GM18511 (cell line): ENCODE measurements around the gene UBE2K.
"Not testable (repeated sequence)": the region's sequence is repeated elsewhere in the genome, so short reads cannot be mapped to it uniquely, and the experiment has no call there.

Source experiments
- ATAC-seq: cut with Tn5 transposase; IDR thresholded peaks from one replicate; pipeline ENCODE4 v1.9.1; 2021; ENCODE audit warnings: mild to moderate bottlenecking, moderate library complexity; ENCODE audit not compliant: unreplicated experiment

UBE2K gene

GRCh38 chr4:39792128-39792527 lies 94.2 kb downstream of the UBE2K start:
- no peak for ATAC-seq

GRCh38 chr4:39792529-39792928 lies 94.6 kb downstream of the UBE2K start:
- ATAC-seq = no peak

- not testable (repeated sequence) for ATAC-seq
These were observed 95.0 kb downstream of the UBE2K start for GRCh38 chr4:39792976-39793375.

DNA sequence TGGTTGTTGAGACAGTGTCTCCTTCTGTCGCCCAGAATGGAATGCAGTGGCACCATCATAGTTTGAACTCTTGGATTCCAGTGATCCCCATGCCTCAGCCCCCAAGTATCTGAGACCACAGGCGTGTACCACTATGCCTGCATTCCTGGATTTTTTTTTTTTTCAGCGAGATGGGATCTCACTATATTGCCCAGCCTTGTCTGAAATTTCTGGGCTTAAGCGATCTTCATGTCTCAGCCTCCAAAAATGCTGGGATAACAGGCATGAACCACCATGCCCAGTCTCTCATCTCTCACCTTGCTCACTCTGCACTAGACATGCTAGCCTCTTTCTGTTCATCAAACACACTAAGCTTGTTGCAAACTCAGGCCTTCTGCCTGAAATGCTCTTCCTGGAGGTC lies 104.1 kb downstream of the UBE2K start:
- ATAC-seq = no peak

GRCh38 chr4:39808231-39808749 lies 110.4 kb downstream of the UBE2K start:
- no peak for ATAC-seq

DNA sequence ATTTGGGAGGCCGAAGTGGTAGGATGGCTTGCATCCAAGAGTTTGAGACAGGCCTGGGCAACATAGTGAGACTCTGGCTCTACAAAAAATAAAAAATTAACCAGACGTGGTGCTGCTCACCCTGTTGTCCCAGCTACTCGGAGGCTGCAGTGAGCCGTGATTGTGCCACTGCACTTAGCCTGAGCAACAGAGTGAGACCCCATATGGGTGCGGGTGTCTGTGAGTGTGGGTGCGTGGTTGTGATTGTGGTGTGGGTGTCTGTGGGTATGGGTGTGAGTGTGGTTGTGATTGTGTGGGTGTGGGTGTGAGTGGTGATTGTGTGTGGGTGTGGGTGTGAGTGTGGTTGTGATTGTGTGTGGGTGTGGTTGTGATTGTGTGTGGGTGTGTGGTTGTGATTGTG lies 114.6 kb downstream of the UBE2K start:
- ATAC-seq = no peak

- not testable (repeated sequence) for ATAC-seq
These were observed 115.1 kb downstream of the UBE2K start for GRCh38 chr4:39813033-39813432.

DNA sequence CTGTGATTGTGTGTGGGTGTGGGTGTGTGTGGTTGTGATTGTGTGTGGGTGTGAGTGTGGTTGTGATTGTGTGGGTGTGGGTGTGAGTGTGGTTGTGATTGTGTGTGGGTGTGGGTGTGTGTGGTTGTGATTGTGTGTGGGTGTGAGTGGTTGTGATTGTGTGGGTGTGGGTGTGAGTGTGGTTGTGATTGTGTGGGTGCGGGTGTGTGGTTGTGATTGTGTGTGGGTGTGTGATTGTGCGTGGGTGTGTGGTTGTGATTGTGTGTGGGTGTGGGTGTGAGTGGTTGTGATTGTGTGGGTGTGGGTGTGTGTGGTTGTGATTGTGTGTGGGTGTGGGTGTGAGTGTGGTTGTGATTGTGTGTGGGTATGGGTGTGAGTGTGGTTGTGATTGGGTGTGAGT lies 115.8 kb downstream of the UBE2K start:
- ATAC-seq = not testable (repeated sequence)

DNA sequence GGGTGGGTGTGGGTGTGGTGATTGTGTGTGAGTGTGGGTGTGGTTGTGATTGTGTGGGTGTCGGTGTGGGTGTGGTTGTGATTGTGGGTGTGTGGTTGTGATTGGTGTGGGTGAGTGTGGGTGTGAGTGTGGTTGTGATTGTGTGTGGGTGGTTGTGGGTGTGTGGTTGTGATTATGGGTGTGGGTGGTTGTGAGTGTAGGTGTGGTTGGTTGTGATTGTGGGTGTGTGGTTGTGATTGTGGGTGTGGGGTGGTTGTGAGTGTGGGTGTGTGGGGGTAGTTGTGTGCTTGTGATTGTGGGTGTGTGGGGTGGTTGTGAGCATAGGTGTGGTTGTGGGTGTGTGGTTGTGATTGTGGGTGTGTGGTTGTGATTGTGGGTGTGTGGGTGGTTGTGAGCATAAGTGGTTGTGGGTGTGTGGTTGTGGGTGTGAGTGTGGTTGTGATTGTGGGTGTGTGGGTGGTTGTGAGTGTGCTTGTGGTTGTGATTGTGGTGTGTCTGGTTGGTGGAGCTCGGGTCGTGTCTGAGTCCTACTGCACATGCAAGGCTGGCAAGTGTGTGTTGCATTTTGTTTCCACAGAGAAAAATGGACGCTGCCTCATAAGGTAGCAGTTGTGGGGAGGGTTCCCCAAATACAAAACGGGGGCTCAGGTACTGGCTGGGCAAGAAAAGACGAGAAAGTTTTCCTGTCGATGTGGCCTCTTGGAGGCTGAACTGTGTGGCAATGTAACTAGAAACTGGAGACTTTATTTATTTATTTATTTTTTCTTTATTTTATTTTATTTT lies 116.7 kb downstream of the UBE2K start:
- ATAC-seq = no peak

GRCh38 chr4:39818646-39819045 lies 120.7 kb downstream of the UBE2K start:
- no peak for ATAC-seq

DNA sequence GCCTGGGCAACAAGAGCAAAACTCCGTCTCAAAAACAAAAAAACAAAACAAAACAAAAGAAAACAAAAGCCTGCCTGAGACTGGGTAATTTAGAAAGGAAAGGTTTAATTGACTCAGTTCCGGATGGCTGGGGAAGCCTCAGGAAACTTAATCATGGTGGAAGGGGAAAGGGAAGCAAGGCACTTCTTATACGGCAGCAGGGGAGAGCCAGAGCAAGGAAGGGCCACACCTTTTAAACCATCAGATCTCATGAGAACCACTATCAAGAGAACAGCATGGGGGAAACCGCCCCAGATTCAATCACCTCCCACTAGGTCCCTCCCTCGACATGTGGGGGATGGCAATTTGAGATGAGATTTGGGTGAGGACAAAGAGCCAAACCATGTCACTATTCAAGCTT lies 122.2 kb downstream of the UBE2K start:
- ATAC-seq = no peak

DNA sequence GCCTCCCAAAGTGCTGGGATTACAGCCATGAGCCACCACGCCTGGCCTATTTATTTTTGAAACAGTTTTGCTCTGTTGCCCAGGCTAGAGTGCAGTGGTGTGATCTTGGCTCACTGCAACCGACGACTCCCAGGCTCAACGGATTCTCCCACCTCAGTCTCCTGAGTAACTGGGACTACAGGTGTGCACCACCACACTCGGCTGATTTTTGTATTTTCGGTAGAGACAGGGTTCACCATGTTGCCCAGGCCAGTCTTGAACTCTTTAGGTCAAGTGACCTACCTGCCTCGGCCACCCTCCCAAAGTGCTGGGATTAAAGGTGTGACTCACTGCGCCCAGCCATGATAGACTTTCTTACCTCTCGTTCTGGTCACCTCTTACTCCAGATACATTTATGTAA lies 124.0 kb downstream of the UBE2K start:
- no peak for ATAC-seq

DNA sequence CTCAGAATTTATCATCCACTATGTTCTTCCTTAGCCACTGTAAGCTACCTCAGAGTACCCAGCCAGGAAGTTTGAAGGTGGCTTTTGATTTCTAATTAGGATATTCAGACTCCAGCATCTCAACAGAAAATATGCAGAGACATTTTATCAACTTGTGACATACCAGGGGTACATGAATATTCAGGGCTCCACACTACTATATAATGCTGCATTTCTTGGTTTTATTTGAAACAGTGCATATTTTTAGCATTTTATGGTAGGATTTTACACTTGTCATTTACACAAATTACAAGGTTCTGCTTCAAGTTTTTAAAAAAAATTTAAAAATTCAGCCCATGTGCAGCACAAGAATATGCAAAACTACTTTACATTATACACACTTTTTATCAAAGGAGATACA lies 124.7 kb downstream of the UBE2K start:
- ATAC-seq = no peak

GRCh38 chr4:39823191-39823590 lies 125.3 kb downstream of the UBE2K start:
- ATAC-seq = no peak

GRCh38 chr4:39825090-39825489 lies 127.2 kb downstream of the UBE2K start:
- no peak for ATAC-seq

GRCh38 chr4:39825741-39826231 lies 127.8 kb downstream of the UBE2K start:
- no peak for ATAC-seq
